Ascending aorta (tissue), 2 donors: ENCODE measurements around the gene CCDC159. TPM values are rescaled to one million over a fixed set of nuclear protein-coding genes. Genes with fewer than 3 reads are reported as not detected.

ENCODE experiments used
- DNase-seq, 2 donors: peaks; one replicate each; pipeline ENCODE4 v3.0.0-alpha.2; 2019; ENCODE audit warnings: low spot score in 2 of 2
- H3K27ac ChIP-seq, 2 donors: fragments of 200-600 bp; sonication (generic); one replicate each; pipeline ENCODE4 v1.5.1; 2016 to 2017; ENCODE audit warnings: mild to moderate bottlenecking in 1 of 2
- H3K27me3 ChIP-seq: fragments of 200-600 bp; sonication (generic); one replicate; pipeline ENCODE4 v1.5.1; 2017
- H3K36me3 ChIP-seq, 2 donors: fragments of 200-600 bp; sonication (generic); one replicate each; pipeline ENCODE4 v1.5.1; 2016
- H3K4me1 ChIP-seq, 2 donors: fragments of 200-600 bp; sonication (generic); one replicate each; pipeline ENCODE4 v1.5.1; 2016 to 2017; ENCODE audit warnings: mild to moderate bottlenecking in 1 of 2
- H3K4me3 ChIP-seq, 2 donors: fragments of 200-600 bp; sonication (generic); one replicate each; pipeline ENCODE4 v1.5.1; 2016 to 2017; ENCODE audit warnings: mild to moderate bottlenecking in 1 of 2
- H3K9me3 ChIP-seq, 2 donors: fragments of 200-600 bp; sonication (generic); one replicate each; pipeline ENCODE4 v1.5.1; 2016
- intact Hi-C: fragments of 100-400 bp; cut with DNase I; formaldehyde crosslinking; loops from one replicate; pipeline ENCODE4 v1.15.1; 2023
- total RNA-seq: library from RNA; depleted of rRNA; stranded (reverse); fragments of >200 nt; gene quantifications from one replicate; pipeline ENCODE4 v1.1.0, GENCODE V29; 2016
- TF ChIP-seq, protein P1 (sequence below), 3 experiments: fragments of 200-600 bp in 2 of 3; fragments of 450-650 bp in 1 of 3; sonication (generic) in 2 of 3; IDR thresholded peaks; one replicate each; pipeline ENCODE4 v1.5.1; 2016 to 2019; ENCODE audit warnings: antibody characterized with exemption in 3 of 3, mild to moderate bottlenecking in 1 of 3, moderate library complexity in 1 of 3

The CCDC159 gene
- total RNA-seq, 1 donor from 2014 or later: 79.0 TPM

DNA sequence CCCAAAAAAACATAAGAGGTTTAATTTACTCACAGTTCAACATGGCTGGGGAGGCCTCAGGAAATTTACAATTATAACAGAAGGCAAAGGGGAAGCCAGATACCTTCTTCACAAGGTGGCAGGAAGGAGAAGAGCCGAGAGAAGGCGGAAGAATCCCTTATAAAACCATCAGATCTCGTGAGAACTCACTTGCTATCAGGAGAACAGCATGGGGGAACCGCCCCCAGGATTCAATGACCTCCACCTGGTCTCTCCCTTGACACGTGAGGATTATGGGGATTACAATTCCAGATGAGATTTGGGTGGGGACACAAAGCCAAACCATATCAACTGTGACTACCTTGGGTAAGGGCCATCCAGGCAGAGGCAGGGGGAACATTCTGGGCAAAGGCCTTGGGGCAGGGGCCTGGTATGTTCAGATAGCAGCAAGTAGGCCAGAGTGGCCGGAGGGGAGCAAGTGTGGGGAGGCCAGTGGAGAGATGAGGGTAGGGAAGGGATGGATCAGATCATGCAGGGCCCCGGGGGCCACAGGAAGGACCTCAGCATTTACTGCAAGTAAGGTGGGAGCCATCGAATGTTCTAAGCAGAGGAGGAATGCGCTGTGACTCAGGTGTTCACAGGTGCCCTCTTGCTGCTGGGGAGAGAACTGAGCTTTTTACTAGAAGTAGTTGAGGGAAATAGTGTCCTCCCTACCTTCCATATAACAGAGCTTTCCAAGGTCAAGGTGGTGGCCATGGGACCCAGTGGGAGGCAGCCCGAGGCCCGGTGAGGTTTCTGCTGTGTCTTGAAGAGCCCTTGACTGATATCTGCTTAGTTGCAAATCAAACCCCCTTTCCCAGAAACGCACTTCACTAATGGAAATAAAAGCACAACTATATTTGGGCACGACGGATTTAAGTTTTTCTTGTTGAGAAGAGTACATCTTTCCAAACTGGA, 24.9 kb upstream of the CCDC159 start:
- TF ChIP-seq, protein P1, sequence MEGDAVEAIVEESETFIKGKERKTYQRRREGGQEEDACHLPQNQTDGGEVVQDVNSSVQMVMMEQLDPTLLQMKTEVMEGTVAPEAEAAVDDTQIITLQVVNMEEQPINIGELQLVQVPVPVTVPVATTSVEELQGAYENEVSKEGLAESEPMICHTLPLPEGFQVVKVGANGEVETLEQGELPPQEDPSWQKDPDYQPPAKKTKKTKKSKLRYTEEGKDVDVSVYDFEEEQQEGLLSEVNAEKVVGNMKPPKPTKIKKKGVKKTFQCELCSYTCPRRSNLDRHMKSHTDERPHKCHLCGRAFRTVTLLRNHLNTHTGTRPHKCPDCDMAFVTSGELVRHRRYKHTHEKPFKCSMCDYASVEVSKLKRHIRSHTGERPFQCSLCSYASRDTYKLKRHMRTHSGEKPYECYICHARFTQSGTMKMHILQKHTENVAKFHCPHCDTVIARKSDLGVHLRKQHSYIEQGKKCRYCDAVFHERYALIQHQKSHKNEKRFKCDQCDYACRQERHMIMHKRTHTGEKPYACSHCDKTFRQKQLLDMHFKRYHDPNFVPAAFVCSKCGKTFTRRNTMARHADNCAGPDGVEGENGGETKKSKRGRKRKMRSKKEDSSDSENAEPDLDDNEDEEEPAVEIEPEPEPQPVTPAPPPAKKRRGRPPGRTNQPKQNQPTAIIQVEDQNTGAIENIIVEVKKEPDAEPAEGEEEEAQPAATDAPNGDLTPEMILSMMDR (IDR thresholded peaks at IDR 0.05): no peak
- Histone ChIP-seq H3K36me3 (peaks cover 4 to 17% of the 10 kb centered on the region in 2 donors), H3K4me1 (peaks cover 8 to 13% of the 10 kb centered on the region in 2 donors), H3K4me3 (no peak overlapping the region), H3K27me3 (no peaks in the 10 kb centered on the region), H3K27ac (no peak overlapping the region), H3K9me3 (no peaks in the 10 kb centered on the region)
- DNase-seq: no peak
- intact Hi-C loops: loop anchor here (2.0 kb wide), 1 partner anchor 25 kb away; the partner anchor contains the start of gene TSPAN16

DNA sequence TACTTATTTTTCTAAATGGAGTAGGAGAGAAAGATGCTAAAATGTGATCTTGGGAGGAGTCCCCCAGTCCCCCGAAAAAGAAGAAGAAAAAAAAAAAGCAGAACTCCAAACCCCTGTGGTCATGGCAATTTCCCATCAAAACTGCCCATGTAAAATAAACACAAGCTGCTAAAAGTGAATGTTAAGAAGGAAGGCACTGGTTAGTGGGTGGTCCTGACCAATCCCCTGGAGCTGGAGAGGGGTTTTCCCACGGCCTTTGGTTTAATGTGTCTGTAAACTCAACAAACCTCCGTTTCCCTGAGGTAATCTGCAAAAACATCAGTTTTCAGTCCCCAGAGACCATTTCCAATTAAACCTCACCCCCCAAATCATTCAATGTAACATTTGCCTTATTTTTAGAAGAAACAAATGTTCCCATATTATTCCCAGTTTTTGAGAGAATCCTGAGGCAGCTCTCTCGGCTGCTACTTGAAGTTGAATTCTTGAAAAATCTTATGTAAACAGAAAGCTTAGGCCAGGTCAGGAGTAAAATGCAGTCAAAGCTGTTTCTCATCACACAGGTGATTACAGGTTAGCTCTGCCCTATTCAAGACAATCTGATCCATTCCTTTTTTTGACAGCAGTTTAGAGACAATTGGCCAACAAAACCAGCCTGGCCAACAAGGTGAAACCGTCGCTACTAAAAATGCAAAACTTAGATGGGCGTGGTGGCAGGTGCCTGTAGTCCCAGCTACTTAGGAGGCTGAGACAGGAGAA, 23.9 kb upstream of the CCDC159 start:
- Histone ChIP-seq H3K4me3 (no peak overlapping the region), H3K27ac (no peak overlapping the region), H3K36me3 (peaks cover 14 to 27% of the 10 kb centered on the region in 2 donors), H3K27me3 (no peaks in the 10 kb centered on the region), H3K4me1 (peaks cover 8 to 13% of the 10 kb centered on the region in 2 donors), H3K9me3 (no peaks in the 10 kb centered on the region)
- intact Hi-C loops: loop anchor here (2.0 kb wide), 1 partner anchor 26 kb away; the partner anchor contains the start of gene TSPAN16
- DNase-seq: no peak
- TF ChIP-seq, protein P1 (IDR thresholded peaks at IDR 0.05): no peak

DNA sequence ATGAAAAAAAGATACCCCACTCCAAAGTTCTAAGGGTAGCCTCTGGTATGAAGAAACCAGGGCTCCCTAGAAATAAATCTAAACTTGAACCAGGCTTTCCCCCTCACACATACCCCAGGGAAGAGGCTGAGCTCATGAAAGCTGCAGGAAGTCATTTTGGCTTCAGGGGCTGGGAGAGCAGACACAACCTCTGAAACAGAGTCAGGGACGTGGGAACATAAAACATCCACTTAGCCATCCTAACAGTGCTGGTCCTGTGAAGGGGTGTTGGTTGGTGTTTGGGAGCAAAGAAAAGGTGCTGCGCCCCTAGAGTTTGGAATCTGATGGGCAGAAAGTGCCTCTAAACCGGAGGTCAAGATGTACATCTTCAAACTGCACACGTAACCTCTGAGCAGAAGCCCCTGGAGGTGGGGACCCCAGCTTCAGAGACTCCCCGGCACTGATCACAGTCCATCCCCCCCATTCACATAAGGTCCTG, 22.7 kb upstream of the CCDC159 start:
- no peak for DNase-seq
- Histone ChIP-seq H3K9me3 (no peaks in the 10 kb centered on the region), H3K36me3 (peaks cover 25 to 38% of the 10 kb centered on the region in 2 donors), H3K27ac (peak overlapping the region; percentile 76 to 77), H3K4me1 (peaks cover 8 to 13% of the 10 kb centered on the region in 2 donors), H3K27me3 (no peaks in the 10 kb centered on the region), H3K4me3 (no peak overlapping the region)
- intact Hi-C loops: loop anchor here (2.0 kb wide), 1 partner anchor 27 kb away; the partner anchor contains the start of gene TSPAN16
- TF ChIP-seq, protein P1 (IDR thresholded peaks at IDR 0.05): no peak

DNA sequence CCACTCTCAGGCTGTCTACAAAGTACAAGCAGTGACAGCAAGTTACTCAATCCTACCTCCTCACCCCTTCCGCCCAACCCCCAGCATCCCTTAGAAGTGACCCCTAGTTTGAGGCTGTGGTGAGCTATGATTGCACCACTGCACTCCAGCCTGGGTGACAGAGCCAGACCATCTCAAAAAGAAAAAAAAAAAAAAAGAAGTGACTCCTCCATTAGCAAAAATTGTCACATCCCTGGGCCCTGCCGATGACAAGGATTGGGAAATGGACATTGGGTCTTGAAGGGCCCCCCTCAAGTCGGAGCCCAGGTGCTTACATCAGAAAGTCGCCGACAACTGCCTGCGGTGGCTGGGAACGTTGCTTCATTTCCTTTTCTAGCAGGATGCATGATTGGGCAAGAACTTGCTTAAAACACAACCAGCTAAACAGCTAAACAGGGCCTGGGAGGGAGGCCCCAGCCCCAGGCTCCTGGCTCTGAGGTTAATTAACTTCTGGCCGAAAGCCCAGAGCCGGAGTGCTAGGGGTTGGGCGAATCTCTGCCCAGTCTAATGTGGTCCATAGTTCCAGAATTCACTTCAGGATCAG, 22.1 kb upstream of the CCDC159 start:
- H3K27me3 ChIP-seq: no peaks in the 10 kb centered on the region
- no peaks in the 10 kb centered on the region for H3K9me3 ChIP-seq
- H3K36me3 ChIP-seq: peaks cover 29 to 44% of the 10 kb centered on the region in 2 donors
- peak; percentile 67 to 88 for DNase-seq
- intact Hi-C loops: no loop called here
- H3K4me1 ChIP-seq: peaks cover 8 to 13% of the 10 kb centered on the region in 2 donors
- TF ChIP-seq, protein P1 (IDR thresholded peaks at IDR 0.05): no peak
- peak overlapping the region; percentile 76 to 77 for H3K27ac ChIP-seq
- peak overlapping the region in 1 of 2 donors; percentile 12 for H3K4me3 ChIP-seq

DNA sequence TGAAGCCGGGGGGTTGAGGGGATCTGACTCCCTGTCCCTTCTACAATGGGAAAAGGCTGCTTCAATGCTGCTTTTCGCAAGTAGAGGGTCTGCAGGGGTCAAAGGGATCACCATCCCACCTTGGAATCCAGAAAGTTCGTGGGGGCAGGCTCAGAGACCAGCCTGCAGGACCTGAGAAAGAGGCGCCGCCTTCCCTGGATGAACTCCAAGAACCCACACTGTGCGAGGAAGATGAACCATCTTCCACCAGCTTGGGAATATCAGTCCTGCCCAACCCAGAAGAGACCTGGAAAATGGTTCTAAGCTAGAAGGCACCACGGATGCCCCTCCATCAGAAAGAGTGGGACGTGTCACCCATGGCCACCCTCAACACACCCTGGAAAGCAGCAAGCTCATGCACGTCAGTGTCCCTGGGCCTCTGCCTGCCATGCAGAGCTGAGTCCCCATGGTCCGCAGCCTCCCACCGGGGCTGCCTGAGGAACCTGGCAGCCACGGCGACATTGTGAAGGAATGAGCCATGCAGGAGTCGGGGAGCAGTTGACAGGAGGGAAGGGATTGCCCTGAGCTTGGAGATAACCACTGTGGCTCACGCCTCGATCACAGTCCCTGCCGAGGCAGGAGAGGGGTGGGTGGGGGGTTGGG, 21.4 kb upstream of the CCDC159 start:
- intact Hi-C loops: no loop called here
- no peaks in the 10 kb centered on the region for H3K9me3 ChIP-seq
- H3K27ac ChIP-seq: peak overlapping the region; percentile 76 to 77
- TF ChIP-seq, protein P1 (IDR thresholded peaks at IDR 0.05): no peak
- H3K4me1 ChIP-seq: peaks cover 8 to 13% of the 10 kb centered on the region in 2 donors
- H3K27me3 ChIP-seq: no peaks in the 10 kb centered on the region
- no peak overlapping the region for H3K4me3 ChIP-seq
- H3K36me3 ChIP-seq: peaks cover 31 to 51% of the 10 kb centered on the region in 2 donors
- no peak for DNase-seq
